Bronchial smooth muscle cell (primary cell): ENCODE data around the gene GTF2H2C. TPM values are rescaled to one million over a fixed set of nuclear protein-coding genes. Genes with fewer than 3 reads are reported as not detected.

Experiments
- total RNA-seq: library from RNA; depleted of rRNA; stranded (reverse); fragments of >200 nt; gene quantifications from 2 replicates; pipeline ENCODE4 v1.2.1, GENCODE V29; 2014

GTF2H2C gene
- total RNA-seq = 35.5 and 36.5 TPM in 2 replicates

GRCh38 chr5:69559908-69560330, at the start of gene GTF2H2C:
Gene GTF2H2C (plus strand): TSS chr5:69560191. CDS start chr5:69565133, 4,942 bp downstream.

Other genes with a start within 250 kb of the GTF2H2C start
- gene CCDC125, start 227.4 kb upstream of the GTF2H2C start, total RNA-seq = 2.3 and 4.9 TPM in 2 replicates
- gene AK6, start 190.7 kb upstream of the GTF2H2C start, total RNA-seq = 43.0 and 54.5 TPM in 2 replicates
- 54.8 and 75.8 TPM in 2 replicates for gene TAF9, start 190.7 kb upstream of the GTF2H2C start, total RNA-seq
- 11.6 and 15.1 TPM in 2 replicates for gene RAD17, start 190.4 kb upstream of the GTF2H2C start, total RNA-seq
- gene MARVELD2, start 145.1 kb upstream of the GTF2H2C start, total RNA-seq = 0.16 and 0.26 TPM in 2 replicates
- 0.26 and 0.32 TPM in 2 replicates for gene OCLN, start 67.4 kb upstream of the GTF2H2C start, total RNA-seq